AG20443 (cell line): ENCODE results near the gene RNF43.

Experiments used
- DNase-seq: peaks from one replicate; pipeline ENCODE4 v3.0.0; 2012; ENCODE audit warnings: low spot score, mixed read lengths

Gene RNF43

DNA sequence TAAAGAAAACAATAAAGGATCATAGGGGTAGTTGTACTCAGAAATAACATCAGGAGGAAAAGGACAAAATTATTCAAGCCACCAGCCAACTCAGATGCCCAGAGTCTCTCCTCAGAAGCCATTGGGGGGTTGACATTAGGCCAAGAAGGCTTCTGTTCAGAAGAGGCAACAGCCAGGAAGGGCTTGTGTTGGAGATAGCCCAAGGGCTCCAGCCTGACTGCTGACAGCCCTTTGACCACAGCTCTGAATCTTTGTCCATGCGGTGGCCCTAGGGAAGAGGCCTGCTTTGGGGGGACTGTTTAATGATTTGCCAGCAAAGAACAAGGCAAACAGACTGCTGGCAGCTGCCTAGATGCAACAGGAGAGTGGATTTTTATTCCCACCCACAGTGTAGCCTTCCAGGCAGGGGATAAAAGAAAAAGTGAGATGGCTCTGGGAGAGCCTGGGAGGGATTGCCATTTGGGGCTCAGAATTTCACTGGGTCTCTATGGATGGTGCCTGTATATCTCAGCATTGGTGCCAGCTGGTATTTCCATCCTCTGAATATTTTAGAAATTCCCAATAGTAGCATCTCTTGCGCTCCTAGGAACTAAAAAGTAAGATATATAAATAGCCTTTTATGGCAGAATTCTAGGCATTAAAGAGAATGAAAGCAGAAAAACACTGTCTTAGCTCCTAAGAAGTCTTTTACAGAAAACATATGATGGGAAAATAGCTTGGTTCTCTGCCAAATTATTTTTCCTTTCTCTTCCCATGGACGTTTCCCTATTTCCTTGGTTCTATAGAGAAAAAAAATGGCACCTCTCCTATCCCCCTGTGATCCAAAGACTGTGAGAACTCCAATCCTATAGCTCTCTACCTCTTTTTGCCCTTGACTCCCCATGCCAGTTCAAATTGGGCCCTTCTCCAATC lies 36.0 kb downstream of the RNF43 start:
- DNase-seq, result no peak

DNA sequence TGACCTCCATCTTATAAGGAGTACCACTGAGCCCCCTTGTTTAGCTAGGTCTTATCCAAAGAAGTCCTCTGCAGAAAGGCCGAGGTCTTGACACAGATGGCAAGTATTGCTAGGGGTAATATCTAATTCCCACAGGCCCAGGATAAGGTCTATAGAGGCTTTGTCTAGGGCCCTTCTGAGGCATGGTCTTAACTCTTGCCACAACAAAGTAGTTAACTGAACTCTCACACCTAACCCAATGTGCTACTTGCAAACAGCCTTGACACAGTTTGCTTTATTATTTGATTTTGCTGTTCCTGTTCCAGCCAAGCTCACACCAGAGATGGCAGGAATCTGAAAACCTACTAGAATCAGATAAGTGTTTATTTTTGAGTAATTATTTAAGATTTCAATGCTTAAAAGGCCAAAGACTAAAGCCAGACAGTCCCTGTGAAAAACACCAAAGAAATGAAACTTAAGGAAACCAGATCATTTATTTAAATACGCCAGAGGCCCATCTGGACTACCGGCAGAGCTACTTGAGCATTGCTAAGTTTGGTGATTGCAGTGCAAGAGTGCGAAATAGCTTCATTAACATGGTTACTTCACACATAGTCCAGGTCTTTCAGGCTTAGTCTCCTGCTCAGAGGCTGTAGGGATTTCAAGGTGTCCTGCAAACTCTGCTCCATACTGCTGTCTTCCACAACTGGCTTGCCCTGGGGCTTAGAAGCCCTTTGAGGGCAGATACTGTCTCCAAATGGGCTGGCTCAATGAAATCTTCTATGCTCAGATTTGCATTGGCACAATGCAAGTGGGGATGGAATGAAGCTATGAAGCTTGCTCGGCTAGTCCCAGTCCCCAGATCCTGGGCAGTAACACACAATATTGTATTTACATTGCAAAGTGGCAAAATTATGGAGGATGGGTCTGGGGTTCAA lies 36.9 kb downstream of the RNF43 start:
- DNase-seq, result no peak

DNA sequence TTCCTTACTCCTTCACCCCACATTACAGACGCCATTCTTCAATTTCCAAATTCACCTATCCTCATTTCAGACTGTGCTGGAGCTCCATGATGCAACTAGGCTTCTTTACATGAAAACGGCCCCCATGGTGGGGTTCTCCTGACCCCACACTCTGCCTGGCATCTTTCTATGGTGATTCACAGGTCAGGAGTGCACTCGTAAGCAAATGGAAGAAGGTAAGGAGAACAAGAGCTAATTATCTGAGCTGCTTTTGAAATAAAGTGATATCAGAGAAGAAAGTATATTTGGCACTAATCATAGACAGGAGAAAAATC lies 37.9 kb downstream of the RNF43 start:
- DNase-seq, result no peak

DNA sequence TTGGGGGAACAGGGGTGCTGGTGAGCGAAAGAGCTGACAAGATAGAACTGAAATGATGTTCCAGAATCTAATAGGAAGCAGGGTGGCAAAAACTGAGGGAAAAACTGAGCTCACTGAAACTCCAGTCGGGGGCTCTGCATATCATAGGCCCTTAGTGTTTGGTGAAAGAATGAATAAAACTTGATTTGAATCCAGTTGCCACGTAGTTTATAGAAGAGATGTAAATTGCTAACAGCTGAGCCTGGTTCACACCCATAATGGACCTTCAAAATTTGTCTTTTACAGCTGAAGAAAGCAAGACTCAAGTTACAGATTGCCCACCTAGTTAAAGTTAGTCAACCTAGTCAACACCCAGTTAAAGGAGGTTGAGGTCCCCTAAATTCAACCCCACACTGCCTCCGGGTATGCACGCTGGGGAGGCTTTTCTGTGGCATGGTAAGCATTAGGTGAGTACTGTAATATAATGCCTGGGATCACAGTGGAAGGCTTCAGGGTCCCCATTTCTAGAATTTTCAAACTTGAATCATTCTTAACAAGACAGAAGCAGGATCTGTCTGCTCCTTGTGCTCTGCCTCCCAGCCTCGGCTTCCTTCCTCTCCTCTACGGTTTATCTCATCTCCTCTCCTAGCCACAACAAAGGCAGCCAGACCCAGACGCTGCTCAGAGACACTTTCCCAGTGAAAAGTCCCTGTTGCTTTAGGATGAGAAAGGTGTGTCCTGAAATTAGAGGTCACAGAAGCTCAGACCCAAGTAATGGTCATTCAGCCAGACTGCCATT lies 38.4 kb downstream of the RNF43 start:
- DNase-seq, result no peak

DNA sequence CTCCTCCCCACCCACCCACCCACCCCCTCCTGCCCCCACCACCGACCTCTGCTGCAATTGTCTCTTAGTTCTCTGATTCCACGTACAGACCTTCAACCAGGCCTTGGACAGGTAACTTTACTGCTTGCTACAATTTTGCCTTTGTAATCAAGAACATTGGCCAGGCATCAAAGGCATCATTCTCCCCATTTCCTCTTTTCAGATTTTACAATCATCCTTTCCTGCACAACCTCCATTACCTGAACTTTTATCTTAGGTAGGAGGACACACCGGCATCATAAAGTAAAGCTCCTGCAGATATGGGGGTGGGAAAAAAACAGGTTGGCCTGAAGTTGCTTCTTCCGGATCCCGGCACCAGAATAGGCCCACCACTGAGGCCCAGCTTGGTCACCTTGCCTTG lies 39.7 kb downstream of the RNF43 start:
- no peak for DNase-seq

DNA sequence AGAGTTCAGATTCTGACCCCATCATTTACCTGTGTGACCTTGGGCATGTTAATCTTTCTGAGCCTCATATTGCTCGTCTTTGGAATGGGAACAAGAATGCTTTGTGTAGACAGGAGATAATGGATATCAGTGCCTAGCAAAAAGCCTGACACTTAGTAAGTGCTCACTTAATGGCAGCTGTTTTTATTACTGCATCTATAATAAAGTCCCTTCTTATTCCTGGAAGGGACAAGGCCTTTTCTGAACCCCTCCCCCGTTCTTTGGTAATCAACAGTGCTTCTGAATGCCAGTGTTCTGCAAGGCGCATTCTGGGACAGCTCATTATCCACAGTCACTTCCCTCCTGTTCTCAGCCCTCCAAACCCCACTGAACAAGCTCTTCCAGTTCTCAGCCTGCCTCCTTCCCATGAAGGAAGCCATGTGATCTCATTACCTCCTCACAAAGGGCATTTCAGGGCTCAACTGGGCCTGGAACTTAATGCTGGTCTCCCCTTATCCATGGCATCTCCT lies 40.2 kb downstream of the RNF43 start:
- no peak for DNase-seq

DNA sequence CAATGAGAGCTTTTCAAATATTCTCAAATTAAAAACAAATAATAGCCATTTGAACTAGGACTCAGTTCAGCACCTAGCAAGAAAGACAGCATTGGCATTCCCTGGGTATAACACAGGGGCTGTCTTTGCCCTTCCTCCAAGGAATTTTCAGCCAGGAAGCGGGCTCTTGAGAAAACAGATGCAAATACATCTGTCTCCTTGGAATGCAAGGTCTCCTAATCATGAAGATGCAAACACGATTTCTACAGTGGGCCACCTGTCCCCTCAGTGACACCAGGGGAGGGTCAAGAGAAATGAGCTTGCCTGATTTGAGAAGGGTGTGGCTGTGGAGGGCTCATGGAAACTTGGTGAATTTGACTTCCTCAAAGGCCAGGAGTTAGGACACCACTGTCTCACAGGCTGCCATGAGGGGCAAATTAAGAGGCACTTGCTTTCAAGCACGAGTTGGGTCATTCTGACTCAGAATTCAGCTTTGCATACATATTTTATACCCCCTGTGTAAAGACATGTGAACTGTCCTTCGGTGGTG lies 40.8 kb downstream of the RNF43 start:
- DNase-seq, result no peak

DNA sequence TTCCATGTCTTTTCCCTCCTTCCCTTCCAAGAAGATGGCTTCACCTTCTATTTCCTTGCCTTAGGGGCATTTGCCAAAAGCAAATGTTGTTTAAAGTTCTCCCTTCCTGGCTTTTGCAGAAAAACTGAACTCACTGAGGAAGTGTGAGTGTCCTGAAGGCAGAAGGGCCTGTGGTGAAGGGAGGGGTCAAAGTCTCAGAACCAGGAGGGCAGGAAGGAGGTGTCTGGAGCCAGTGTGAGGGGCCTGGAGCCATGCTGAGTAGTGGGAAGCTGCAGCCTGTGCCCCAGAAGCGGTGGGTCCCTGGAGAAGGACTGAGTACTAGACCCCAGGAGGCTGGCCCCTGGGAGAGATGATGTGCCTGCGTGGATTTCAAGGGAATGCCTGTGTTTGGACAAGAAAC lies 41.5 kb downstream of the RNF43 start:
- no peak for DNase-seq

DNA sequence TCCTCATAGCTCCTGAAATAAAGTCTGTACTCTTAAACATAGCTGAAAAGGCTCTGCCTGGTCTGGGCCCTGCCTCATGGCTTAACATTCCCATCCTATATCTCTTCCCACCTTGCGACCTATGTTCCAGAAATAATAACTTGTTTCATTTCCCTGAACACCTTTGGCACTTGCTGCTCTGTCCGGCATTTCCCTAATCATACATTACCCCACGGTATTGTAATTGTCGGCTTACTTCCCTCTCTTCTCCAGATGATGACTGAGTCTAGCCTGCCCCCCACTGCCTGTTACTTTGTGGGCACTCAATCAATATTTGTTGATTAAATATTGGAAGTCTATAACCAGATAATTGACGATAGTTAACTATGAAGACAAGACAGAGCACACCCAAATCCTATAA lies 42.1 kb downstream of the RNF43 start:
- DNase-seq, result no peak

DNA sequence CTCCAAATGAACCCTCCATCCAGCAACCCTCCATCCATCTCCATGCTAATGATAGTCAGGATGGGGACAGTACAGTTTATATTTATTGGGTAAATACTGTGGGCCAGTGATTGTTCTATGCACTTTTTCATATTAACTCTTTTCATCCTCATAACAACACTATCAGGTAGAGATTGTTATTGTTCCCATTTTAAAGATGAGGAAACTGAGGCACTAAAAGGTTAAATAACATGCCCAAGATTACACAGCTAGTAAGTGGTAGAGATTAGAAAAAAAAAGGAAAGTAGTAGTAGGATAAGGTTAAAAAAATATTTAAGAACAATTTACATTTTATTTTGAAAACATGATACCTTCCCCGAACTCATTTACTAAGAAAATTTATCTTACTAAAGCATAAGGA lies 43.4 kb downstream of the RNF43 start:
- DNase-seq, result no peak

DNA sequence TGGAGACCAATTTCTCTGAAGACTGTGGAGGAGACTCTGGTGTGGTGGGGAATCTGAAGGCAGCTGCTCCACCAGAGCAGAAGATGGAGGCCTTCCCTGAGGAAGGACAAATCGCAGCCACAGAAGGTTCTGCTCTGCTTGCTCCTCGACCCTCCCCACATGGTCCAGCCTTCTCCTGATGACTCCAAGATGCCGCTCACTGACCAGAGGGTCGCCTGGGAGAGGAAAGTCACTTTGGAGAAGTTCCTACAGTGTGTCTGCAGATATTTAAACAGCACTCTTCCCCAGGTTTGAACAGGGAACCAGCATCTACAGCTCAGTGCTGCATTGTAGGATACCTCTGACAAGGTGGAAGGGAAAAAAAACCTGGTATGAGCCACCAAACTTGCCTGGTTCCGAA lies 44.3 kb downstream of the RNF43 start:
- no peak for DNase-seq

DNA sequence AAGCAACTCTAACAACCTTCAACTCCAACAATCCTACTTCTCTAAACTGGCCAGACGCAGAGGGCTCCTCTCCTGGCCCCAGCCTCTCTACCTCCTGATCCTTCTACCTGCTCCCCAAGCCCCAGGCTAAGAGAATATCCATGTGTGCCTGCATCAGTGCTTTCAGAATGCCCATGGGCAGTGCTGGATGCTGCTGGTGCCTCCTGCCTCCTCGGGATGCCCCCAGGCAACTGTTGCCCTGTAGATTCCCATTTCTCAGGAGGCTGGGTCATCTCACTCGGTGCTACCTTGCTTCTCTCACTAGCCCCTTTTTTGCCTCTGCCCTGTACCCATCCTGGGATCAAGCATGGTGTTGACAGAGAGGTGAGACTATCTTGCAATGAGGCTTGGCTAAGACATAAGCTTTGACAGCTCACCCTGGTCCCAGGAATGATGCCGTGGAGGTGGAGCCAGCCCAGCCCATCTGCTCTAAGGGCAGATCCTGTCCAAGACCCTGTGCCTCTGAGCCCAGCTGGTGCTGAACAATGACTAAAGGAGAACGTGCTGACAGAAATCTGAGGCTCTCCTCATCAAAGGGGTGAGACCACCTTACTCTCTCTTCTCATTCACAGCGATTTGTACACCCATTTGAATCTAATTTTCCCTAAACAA lies 45.9 kb downstream of the RNF43 start:
- no peak for DNase-seq

DNA sequence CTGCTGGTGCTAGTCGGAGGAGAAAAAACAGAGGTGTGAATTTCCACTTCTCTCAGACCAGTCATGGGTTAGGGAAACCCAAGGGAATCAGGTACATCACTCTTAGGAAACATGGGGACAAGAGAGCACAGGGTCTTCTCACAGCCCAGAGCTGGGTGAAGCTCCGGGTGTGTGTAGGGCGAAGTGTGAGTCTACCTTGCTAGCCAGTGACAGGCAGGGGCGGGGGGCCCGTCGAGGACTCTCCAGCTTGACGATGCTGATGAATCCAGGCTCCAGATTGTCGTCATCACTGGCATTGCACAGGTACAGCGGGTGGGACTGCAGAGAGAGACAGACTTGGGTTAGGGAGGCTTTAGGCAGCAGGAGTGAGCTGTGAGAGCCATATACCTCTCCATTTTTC lies 46.6 kb downstream of the RNF43 start:
- no peak for DNase-seq

DNA sequence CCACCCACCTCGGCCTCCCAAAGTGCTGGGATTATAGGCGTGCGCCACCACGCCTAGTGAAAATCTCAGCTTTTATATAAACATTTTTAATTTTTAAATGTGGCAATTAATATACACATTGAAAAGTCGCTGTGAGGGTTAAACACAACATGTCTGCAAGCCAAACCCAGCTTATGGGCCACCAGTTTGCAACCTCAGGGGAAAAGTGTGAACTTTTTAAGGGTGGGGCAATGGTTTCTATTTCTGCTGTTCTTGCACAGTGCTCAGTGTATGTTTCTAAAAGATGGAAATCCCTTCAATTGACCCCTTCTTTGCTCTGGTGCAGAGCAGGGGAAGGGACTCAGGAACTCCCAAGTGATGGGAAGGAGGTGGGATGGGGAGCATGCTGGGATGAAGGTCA lies 47.0 kb downstream of the RNF43 start:
- no peak for DNase-seq

DNA sequence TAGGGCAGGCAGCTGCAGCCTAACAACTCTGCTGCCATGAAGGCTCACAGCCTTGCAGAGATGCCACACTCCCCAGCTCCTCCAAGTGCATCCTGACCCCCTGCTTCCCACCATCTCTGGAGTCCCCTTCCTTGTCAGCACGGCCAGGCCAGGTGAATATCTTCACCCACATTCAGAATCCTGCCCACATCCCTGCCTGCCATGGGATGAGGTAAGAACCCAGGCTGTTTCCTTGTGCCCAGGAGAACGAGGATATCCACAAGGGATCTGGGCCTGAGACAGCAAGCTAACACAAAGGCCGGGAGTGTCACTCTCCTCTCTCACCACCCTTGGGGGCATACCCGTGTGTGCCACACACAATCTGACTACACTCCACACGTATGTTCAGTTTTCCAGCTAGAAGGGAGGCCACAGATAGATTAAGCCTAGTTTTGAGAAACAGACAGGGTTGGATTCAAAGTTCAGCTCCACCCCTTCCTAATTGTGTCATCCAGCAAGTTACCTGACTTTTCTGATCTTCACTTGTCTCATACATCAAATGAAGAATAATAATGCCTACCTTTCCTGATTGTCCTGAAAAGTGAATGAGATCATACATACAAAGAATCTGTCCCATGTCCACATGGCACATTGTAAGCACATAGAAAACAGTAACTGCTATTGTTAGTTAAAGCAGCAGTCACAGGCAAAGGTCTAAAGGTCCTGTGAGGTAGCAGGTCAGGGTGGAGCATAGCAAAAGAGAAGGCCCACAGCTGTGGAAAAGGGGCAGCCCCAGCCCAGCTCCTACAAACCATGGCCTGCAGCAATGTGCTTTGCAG lies 47.9 kb downstream of the RNF43 start:
- no peak for DNase-seq

DNA sequence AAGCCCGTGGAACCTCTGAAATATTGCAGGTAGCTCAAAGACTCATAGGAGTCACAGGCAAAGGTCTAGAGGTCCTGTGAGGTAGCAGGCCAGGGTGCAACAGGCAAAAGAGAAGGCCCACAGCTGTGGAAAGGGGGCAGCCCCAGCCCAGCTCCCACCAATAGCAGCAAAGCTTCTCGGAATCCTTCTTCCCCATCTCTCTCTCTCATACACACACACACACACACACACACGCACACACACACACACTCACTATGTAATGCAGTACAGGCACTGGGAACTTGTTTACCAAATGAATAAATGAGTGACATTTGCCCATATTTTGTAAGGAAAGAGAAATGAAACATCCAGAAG lies 48.5 kb downstream of the RNF43 start:
- no peak for DNase-seq
